HepG2 (cell line): ENCODE measurements around the gene PPP4R2. TPM values are rescaled to one million over a fixed set of nuclear protein-coding genes. Genes with fewer than 3 reads are reported as not detected.

Experiments used
- CBFB ChIP-seq: sonication (generic); formaldehyde crosslinking; IDR thresholded peaks from 2 replicates; pipeline ENCODE4 v1.4.0; 2020; ENCODE audit warnings: missing genetic modification reagents
- RFX5 ChIP-seq: IDR thresholded peaks from 2 replicates; pipeline ENCODE4 v1.6.1; 2011; ENCODE audit warnings: low read depth, low read length, improper control_type of control experiment
- ZMAT5 ChIP-seq: sonication (generic); formaldehyde crosslinking; IDR thresholded peaks from 2 replicates; pipeline ENCODE4 v1.5.0; 2020; ENCODE audit warnings: mild to moderate bottlenecking, low read depth, missing genetic modification reagents, borderline replicate concordance
- ZNF160 ChIP-seq: sonication (generic); formaldehyde crosslinking; IDR thresholded peaks from 2 replicates; pipeline ENCODE4 v1.8.0; 2022; ENCODE audit warnings: mild to moderate bottlenecking, inconsistent platforms, missing genetic modification reagents
- ZNF580 ChIP-seq: IDR thresholded peaks from 2 replicates; pipeline ENCODE4 v1.6.1; 2016; ENCODE audit warnings: low read depth, borderline replicate concordance
- ZNF878 ChIP-seq: sonication (generic); formaldehyde crosslinking; IDR thresholded peaks from 2 replicates; pipeline ENCODE4 v1.8.1; 2023; ENCODE audit warnings: mild to moderate bottlenecking, missing genetic modification reagents, moderate library complexity
- polyA plus RNA-seq, 8 experiments: library from polyadenylated mRNA; depleted of rRNA in 3 of 8; stranded (reverse) in 7 of 8; unstranded in 1 of 8; fragments of >200 nt; fragmentation: Illumina TruSeq in 4 of 8; extraction: Trizol in 4 of 8; gene quantifications; 2 replicates each; pipeline versions ENCODE4 v1.2.1 to v1.2.3, GENCODE V29; 2011 to 2016; ENCODE audit warnings: low read depth in 4 of 8, missing spikeins in 1 of 8, mixed read lengths in 1 of 8; ENCODE audit not compliant: insufficient read depth in 1 of 8
- total RNA-seq, 5 experiments: library from RNA; depleted of rRNA; stranded (reverse); fragments of >200 nt; fragmentation: Illumina TruSeq; extraction: Trizol; gene quantifications; 2 replicates each; pipeline ENCODE4 v1.2.3, GENCODE V29; 2016; ENCODE audit warnings: low read depth in 1 of 5
- TF ChIP-seq, protein P1 (sequence below): sonication (generic); formaldehyde crosslinking; IDR thresholded peaks from 2 replicates; pipeline ENCODE4 v1.4.0; 2020; ENCODE audit warnings: missing genetic modification reagents, borderline replicate concordance
- TF ChIP-seq, protein P2 (sequence below): sonication (generic); formaldehyde crosslinking; IDR thresholded peaks from 2 replicates; pipeline ENCODE4 v1.4.0; 2020; ENCODE audit warnings: mild to moderate bottlenecking, missing genetic modification reagents, borderline replicate concordance
- TF ChIP-seq, protein P3 (sequence below): sonication (generic); formaldehyde crosslinking; IDR thresholded peaks from 2 replicates; pipeline ENCODE4 v1.4.0; 2020; ENCODE audit warnings: missing genetic modification reagents; ENCODE audit errors: not compliant biosample characterization

Gene PPP4R2
- total and polyA plus RNA-seq, 2 of the 13 experiments (the other 11 are each of a cell fraction or from before 2014, with no cell fraction given) = 22.3 to 161 TPM

- TF ChIP-seq CBFB (no peak), ZNF160 (CRISPR knock-in tag) (no peak), RFX5 (no peak), ZNF580 (no peak), ZNF878 (CRISPR knock-in tag) (no peak), ZMAT5 (CRISPR knock-in tag) (no peak)
- TF ChIP-seq, protein P1, sequence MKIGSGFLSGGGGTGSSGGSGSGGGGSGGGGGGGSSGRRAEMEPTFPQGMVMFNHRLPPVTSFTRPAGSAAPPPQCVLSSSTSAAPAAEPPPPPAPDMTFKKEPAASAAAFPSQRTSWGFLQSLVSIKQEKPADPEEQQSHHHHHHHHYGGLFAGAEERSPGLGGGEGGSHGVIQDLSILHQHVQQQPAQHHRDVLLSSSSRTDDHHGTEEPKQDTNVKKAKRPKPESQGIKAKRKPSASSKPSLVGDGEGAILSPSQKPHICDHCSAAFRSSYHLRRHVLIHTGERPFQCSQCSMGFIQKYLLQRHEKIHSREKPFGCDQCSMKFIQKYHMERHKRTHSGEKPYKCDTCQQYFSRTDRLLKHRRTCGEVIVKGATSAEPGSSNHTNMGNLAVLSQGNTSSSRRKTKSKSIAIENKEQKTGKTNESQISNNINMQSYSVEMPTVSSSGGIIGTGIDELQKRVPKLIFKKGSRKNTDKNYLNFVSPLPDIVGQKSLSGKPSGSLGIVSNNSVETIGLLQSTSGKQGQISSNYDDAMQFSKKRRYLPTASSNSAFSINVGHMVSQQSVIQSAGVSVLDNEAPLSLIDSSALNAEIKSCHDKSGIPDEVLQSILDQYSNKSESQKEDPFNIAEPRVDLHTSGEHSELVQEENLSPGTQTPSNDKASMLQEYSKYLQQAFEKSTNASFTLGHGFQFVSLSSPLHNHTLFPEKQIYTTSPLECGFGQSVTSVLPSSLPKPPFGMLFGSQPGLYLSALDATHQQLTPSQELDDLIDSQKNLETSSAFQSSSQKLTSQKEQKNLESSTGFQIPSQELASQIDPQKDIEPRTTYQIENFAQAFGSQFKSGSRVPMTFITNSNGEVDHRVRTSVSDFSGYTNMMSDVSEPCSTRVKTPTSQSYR (CRISPR knock-in tag) = no peak
- TF ChIP-seq, protein P2, sequence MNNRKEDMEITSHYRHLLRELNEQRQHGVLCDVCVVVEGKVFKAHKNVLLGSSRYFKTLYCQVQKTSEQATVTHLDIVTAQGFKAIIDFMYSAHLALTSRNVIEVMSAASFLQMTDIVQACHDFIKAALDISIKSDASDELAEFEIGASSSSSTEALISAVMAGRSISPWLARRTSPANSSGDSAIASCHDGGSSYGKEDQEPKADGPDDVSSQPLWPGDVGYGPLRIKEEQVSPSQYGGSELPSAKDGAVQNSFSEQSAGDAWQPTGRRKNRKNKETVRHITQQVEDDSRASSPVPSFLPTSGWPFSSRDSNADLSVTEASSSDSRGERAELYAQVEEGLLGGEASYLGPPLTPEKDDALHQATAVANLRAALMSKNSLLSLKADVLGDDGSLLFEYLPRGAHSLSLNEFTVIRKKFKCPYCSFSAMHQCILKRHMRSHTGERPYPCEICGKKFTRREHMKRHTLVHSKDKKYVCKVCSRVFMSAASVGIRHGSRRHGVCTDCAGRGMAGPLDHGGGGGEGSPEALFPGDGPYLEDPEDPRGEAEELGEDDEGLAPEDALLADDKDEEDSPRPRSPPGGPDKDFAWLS (CRISPR knock-in tag) = no peak
- TF ChIP-seq, protein P3, sequence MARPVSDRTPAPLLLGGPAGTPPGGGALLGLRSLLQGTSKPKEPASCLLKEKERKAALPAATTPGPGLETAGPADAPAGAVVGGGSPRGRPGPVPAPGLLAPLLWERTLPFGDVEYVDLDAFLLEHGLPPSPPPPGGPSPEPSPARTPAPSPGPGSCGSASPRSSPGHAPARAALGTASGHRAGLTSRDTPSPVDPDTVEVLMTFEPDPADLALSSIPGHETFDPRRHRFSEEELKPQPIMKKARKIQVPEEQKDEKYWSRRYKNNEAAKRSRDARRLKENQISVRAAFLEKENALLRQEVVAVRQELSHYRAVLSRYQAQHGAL (CRISPR knock-in tag) = no peak
- TF ChIP-seq, all 625 proteins: peak for 0
Observed at GRCh38 chr3:72962317-72962716, 34.3 kb upstream of the PPP4R2 start (continued).
